GM21576 (cell line): ENCODE data around the gene MXRA8.
"Not testable (repeated sequence)": the region's sequence is repeated elsewhere in the genome, so short reads cannot be mapped to it uniquely, and the experiment has no call there.

ENCODE experiments used
- ATAC-seq: cut with Tn5 transposase; IDR thresholded peaks from one replicate; pipeline ENCODE4 v1.9.1; 2021; ENCODE audit warnings: mild to moderate bottlenecking, moderate library complexity; ENCODE audit not compliant: unreplicated experiment

MXRA8 gene

GRCh38 chr1:1370771-1371300 lies 12.5 kb upstream of the MXRA8 start:
- ATAC-seq = no peak

GRCh38 chr1:1370094-1370493 lies 11.7 kb upstream of the MXRA8 start:
- ATAC-seq = not testable (repeated sequence)

- ATAC-seq = no peak
Measured at GRCh38 chr1:1367315-1367714, 9.0 kb upstream of the MXRA8 start.

GRCh38 chr1:1366699-1367066 lies 8.3 kb upstream of the MXRA8 start:
- no peak for ATAC-seq

- no peak for ATAC-seq
Measured at GRCh38 chr1:1365875-1366698, 7.7 kb upstream of the MXRA8 start.

GRCh38 chr1:1364266-1364665 lies 5.9 kb upstream of the MXRA8 start:
- no peak for ATAC-seq

- ATAC-seq = no peak
Measured at GRCh38 chr1:1361982-1362423, 3.6 kb upstream of the MXRA8 start.

GRCh38 chr1:1361233-1361981 lies 3.1 kb upstream of the MXRA8 start:
- no peak for ATAC-seq

GRCh38 chr1:1360506-1361169 lies 2.3 kb upstream of the MXRA8 start:
- no peak for ATAC-seq

GRCh38 chr1:1359664-1360468 lies 1.5 kb upstream of the MXRA8 start:
- ATAC-seq = no peak

- ATAC-seq = no peak
Measured at GRCh38 chr1:1359308-1359663, 931 bp upstream of the MXRA8 start.

GRCh38 chr1:1357871-1358432 lies 403 bp downstream of the MXRA8 start:
- no peak for ATAC-seq

- no peak for ATAC-seq
Measured at GRCh38 chr1:1356796-1357401, 1.5 kb downstream of the MXRA8 start.

GRCh38 chr1:1356166-1356795 lies 2.1 kb downstream of the MXRA8 start:
- ATAC-seq = no peak

GRCh38 chr1:1355416-1355815 lies 2.9 kb downstream of the MXRA8 start:
- ATAC-seq = no peak

GRCh38 chr1:1354271-1355247 lies 3.8 kb downstream of the MXRA8 start:
- ATAC-seq = no peak

GRCh38 chr1:1353389-1354151 lies 4.8 kb downstream of the MXRA8 start:
- ATAC-seq = no peak
